K562 (cell line): ENCODE data around the gene SYNGR3. TPM values are rescaled to one million over a fixed set of nuclear protein-coding genes. Genes with fewer than 3 reads are reported as not detected.

ENCODE experiments used
- AFF4 ChIP-seq: sonication (generic); formaldehyde crosslinking; IDR thresholded peaks from 2 replicates; pipeline ENCODE4 v1.8.0; 2023; ENCODE audit warnings: mild to moderate bottlenecking, missing genetic modification reagents
- FOXK1 ChIP-seq: sonication (generic); formaldehyde crosslinking; IDR thresholded peaks from 2 replicates; pipeline ENCODE4 v1.8.0; 2022; ENCODE audit warnings: missing genetic modification reagents, mild to moderate bottlenecking, borderline replicate concordance
- GABPB2 ChIP-seq: fragments of 250-450 bp; sonication (Bioruptor Pico); conservative IDR thresholded peaks from 2 replicates; pipeline ENCODE4 v1.5.1; 2021; ENCODE audit warnings: mild to moderate bottlenecking
- KDM2B ChIP-seq: fragments of 250-450 bp; sonication (Bioruptor Pico); IDR thresholded peaks from 2 replicates; pipeline ENCODE4 v1.8.0; 2021; ENCODE audit warnings: mild to moderate bottlenecking, moderate library complexity
- MAX ChIP-seq: sonication (generic); formaldehyde crosslinking; IDR thresholded peaks from 2 replicates; pipeline ENCODE4 v1.9.0; 2022; ENCODE audit warnings: mild to moderate bottlenecking, missing genetic modification reagents
- NFATC3 ChIP-seq: fragments of 450-650 bp; IDR thresholded peaks from 2 replicates; pipeline ENCODE4 v1.6.1; 2017; ENCODE audit warnings: mild to moderate bottlenecking
- NFYB ChIP-seq: IDR thresholded peaks from 2 replicates; pipeline ENCODE4 v1.6.1; 2011; ENCODE audit warnings: mild to moderate bottlenecking, moderate library complexity; ENCODE audit not compliant: insufficient read length; ENCODE audit errors: extremely low read depth
- POLR2G ChIP-seq: fragments of 200-400 bp; formaldehyde crosslinking; IDR thresholded peaks from 2 replicates; pipeline ENCODE4 v1.6.1; 2017; ENCODE audit warnings: low read depth, mild to moderate bottlenecking, antibody characterized with exemption, low read length, moderate library complexity
- RBFOX2 ChIP-seq: fragments of 200-400 bp; formaldehyde crosslinking; IDR thresholded peaks from 2 replicates; pipeline ENCODE4 v1.6.1; 2017; ENCODE audit warnings: low read depth, mild to moderate bottlenecking, low read length, moderate library complexity
- SAFB2 ChIP-seq: fragments of 200-400 bp; formaldehyde crosslinking; IDR thresholded peaks from 2 replicates; pipeline ENCODE4 v1.6.1; 2018; ENCODE audit warnings: borderline replicate concordance, low read length, low read depth, moderate library complexity; ENCODE audit not compliant: severe bottlenecking
- TEAD1 ChIP-seq, 2 experiments: fragments of 450-650 bp in 1 of 2; sonication (generic) in 1 of 2; formaldehyde crosslinking; IDR thresholded peaks; 2 replicates each; pipeline versions ENCODE4 v1.4.0 to v1.8.0; 2020 to 2022; ENCODE audit warnings: mild to moderate bottlenecking in 2 of 2, missing genetic modification reagents in 1 of 2
- TEAD4 ChIP-seq, 2 experiments: sonication (generic) in 1 of 2; formaldehyde crosslinking in 1 of 2; IDR thresholded peaks; 2 replicates each; pipeline versions ENCODE4 v1.6.1 to v1.8.0; 2012 to 2022; ENCODE audit warnings: borderline replicate concordance in 1 of 2, inconsistent platforms in 1 of 2, low read length in 1 of 2, mild to moderate bottlenecking in 1 of 2, missing genetic modification reagents in 1 of 2
- ZBTB34 ChIP-seq: fragments of 250-450 bp; sonication (Bioruptor Pico); IDR thresholded peaks from 2 replicates; pipeline ENCODE4 v1.8.0; 2021; ENCODE audit warnings: mild to moderate bottlenecking, moderate library complexity
- ZNF584 ChIP-seq: fragments of 200-800 bp; sonication (Bioruptor generic); IDR thresholded peaks from 2 replicates; pipeline ENCODE4 v1.6.1; 2016; ENCODE audit warnings: low read depth, mild to moderate bottlenecking, missing genetic modification characterization, missing compliant biosample characterization
- ZNF717 ChIP-seq: fragments of 250-450 bp; sonication (Bioruptor Pico); IDR thresholded peaks from 2 replicates; pipeline ENCODE4 v1.5.0; 2021
- ZNF830 ChIP-seq: fragments of 250-450 bp; sonication (Bioruptor Pico); IDR thresholded peaks from 2 replicates; pipeline ENCODE4 v1.5.0; 2021; ENCODE audit warnings: mild to moderate bottlenecking
- polyA plus RNA-seq, 8 experiments: library from polyadenylated mRNA; depleted of rRNA in 4 of 8; stranded (reverse) in 5 of 8; unstranded in 3 of 8; fragments of >200 nt; fragmentation: Nextera tagmentation in 2 of 8; fragmentation: Illumina TruSeq in 1 of 8; extraction: Ambion mirVana in 2 of 8; extraction: Trizol in 1 of 8; gene quantifications; 2 replicates each; pipeline versions ENCODE4 v1.2.1 to v1.2.3, GENCODE V29; 2011 to 2014; ENCODE audit warnings: inconsistent platforms in 1 of 8, missing spikeins in 1 of 8
- total RNA-seq, 7 experiments: library from RNA; depleted of rRNA in 6 of 7; stranded (reverse); fragments of >200 nt in 6 of 7; fragmentation: Illumina TruSeq in 2 of 7; extraction: Trizol in 2 of 7; gene quantifications; 2 replicates each; pipeline versions ENCODE4 v1.2.1 to v1.2.3, GENCODE V29; 2011 to 2021; ENCODE audit warnings: low replicate concordance in 1 of 7

Gene SYNGR3
- total and polyA plus RNA-seq, 9 of the 15 experiments (the other 6 are each of a cell fraction or from before 2014, with no cell fraction given): 3.7 to 69.2 (median 36.3) TPM

- TF ChIP-seq AFF4 (CRISPR knock-in tag) (no peak), GABPB2 (CRISPR knock-in tag) (no peak), KDM2B (CRISPR knock-in tag) (no peak), ZNF830 (no peak), TEAD4 (IDR thresholded peaks at IDR 0.05; ENCODE audit: low read length) (no peak), TEAD4 (CRISPR knock-in tag; IDR thresholded peaks at IDR 0.05; ENCODE audit: borderline replicate concordance) (no peak), MAX (CRISPR knock-in tag) (0 out of 2 replicates have a peak, but pooled peaks have one; percentile 39), FOXK1 (CRISPR knock-in tag) (0 out of 2 replicates have a peak, but pooled peaks have one; percentile 20), NFATC3 (no peak), RBFOX2 (peak; percentile 54), POLR2G (peak; percentile 53), ZBTB34 (CRISPR knock-in tag) (no peak), SAFB2 (no peak), ZNF584 (no peak), TEAD1 (CRISPR knock-in tag; IDR thresholded peaks at IDR 0.05) (no peak), ZNF717 (no peak), NFYB (no peak)
These were observed 17.5 kb downstream of the SYNGR3 start (continued) for GRCh38 chr16:2007081-2007836.
